HEK293 (cell line): ENCODE measurements around the gene CENPH.

ENCODE experiments used
- CTCF ChIA-PET: fragments of 350-600 bp; formaldehyde crosslinking; extraction: SDS; loops from one replicate; lab custom pipeline; 2021; ENCODE audit warnings: antibody characterized with exemption; lab: Yijun Ruan, JAX
- POLR2A ChIA-PET: fragments of 300-600 bp; formaldehyde crosslinking; extraction: SDS; loops from one replicate; lab custom pipeline; 2020; ENCODE audit warnings: antibody characterized with exemption, inconsistent platforms; lab: Yijun Ruan, JAX
- H3K27ac ChIP-seq: fragments of 200-500 bp; sonication (Bioruptor generic); 2 replicates; pipeline ENCODE4 v1.5.1; 2014; ENCODE audit warnings: low read depth, low read length, control low read depth, inconsistent platforms; ENCODE audit errors: extremely low read depth
- H3K36me3 ChIP-seq, 2 experiments: fragments of 200-500 bp in 1 of 2; sonication (Bioruptor generic) in 1 of 2; 1 replicate in 1 of 2; 2 replicates in 1 of 2; pipeline ENCODE4 v1.5.1; 2014 to 2017; ENCODE audit warnings: inconsistent platforms in 2 of 2, low read length in 2 of 2; ENCODE audit not compliant: control insufficient read depth in 2 of 2, insufficient read depth in 1 of 2
- H3K4me1 ChIP-seq: fragments of 200-500 bp; sonication (Bioruptor generic); 2 replicates; pipeline ENCODE4 v1.5.1; 2014; ENCODE audit warnings: mild to moderate bottlenecking, low read length, inconsistent platforms; ENCODE audit not compliant: control insufficient read depth, insufficient read depth
- H3K4me3 ChIP-seq: 2 replicates; pipeline ENCODE4 v1.5.1; 2011; ENCODE audit warnings: low read depth, mild to moderate bottlenecking, control low read depth, low read length, moderate library complexity
- H3K9me3 ChIP-seq: fragments of 200-500 bp; sonication (Bioruptor generic); 2 replicates; pipeline ENCODE4 v1.5.1; 2014; ENCODE audit warnings: low read depth, low read length, inconsistent platforms; ENCODE audit not compliant: control insufficient read depth, insufficient read depth
- AEBP2 ChIP-seq: fragments of 450-650 bp; formaldehyde crosslinking; IDR thresholded peaks from 2 replicates; pipeline ENCODE4 v1.5.1; 2016; ENCODE audit warnings: missing biosample characterization, missing genetic modification characterization, borderline replicate concordance
- HIC1 ChIP-seq: fragments of 450-650 bp; formaldehyde crosslinking; IDR thresholded peaks from 2 replicates; pipeline ENCODE4 v1.5.1; 2016; ENCODE audit warnings: missing biosample characterization, missing genetic modification characterization
- HOXD13 ChIP-seq: sonication (generic); formaldehyde crosslinking; IDR thresholded peaks from 2 replicates; pipeline ENCODE4 v1.8.0; 2022; ENCODE audit warnings: missing genetic modification reagents, borderline replicate concordance
- SP7 ChIP-seq: fragments of 450-650 bp; formaldehyde crosslinking; IDR thresholded peaks from 2 replicates; pipeline ENCODE4 v1.5.1; 2016; ENCODE audit warnings: missing biosample characterization, missing genetic modification characterization
- ZNF133 ChIP-seq: fragments of 450-650 bp; formaldehyde crosslinking; IDR thresholded peaks from 2 replicates; pipeline ENCODE4 v1.5.1; 2016; ENCODE audit warnings: missing biosample characterization, missing genetic modification characterization
- ZNF26 ChIP-seq: fragments of 450-650 bp; formaldehyde crosslinking; IDR thresholded peaks from 2 replicates; pipeline ENCODE4 v1.5.1; 2016; ENCODE audit warnings: missing biosample characterization, missing genetic modification characterization
- ZNF354C ChIP-seq: fragments of 450-650 bp; formaldehyde crosslinking; IDR thresholded peaks from 2 replicates; pipeline ENCODE4 v1.5.1; 2016; ENCODE audit warnings: missing biosample characterization, missing genetic modification characterization, low read depth, borderline replicate concordance
- ZNF426 ChIP-seq: fragments of 450-650 bp; formaldehyde crosslinking; IDR thresholded peaks from 2 replicates; pipeline ENCODE4 v1.5.1; 2017; ENCODE audit warnings: missing biosample characterization, missing genetic modification characterization, mild to moderate bottlenecking, inconsistent platforms, moderate library complexity
- ZNF501 ChIP-seq: fragments of 450-650 bp; formaldehyde crosslinking; IDR thresholded peaks from 2 replicates; pipeline ENCODE4 v1.5.1; 2016; ENCODE audit warnings: missing biosample characterization, missing genetic modification characterization
- ZNF677 ChIP-seq: fragments of 450-650 bp; IDR thresholded peaks from 2 replicates; pipeline ENCODE4 v1.5.0; 2018; ENCODE audit warnings: missing biosample characterization, mild to moderate bottlenecking, missing genetic modification characterization, moderate library complexity
- ZXDB ChIP-seq: fragments of 450-650 bp; formaldehyde crosslinking; IDR thresholded peaks from 2 replicates; pipeline ENCODE4 v1.5.1; 2016; ENCODE audit warnings: missing biosample characterization, missing genetic modification characterization
- TF ChIP-seq, protein P1 (sequence below): fragments of 450-650 bp; IDR thresholded peaks from 2 replicates; pipeline ENCODE4 v1.5.1; 2018; ENCODE audit warnings: missing biosample characterization, mild to moderate bottlenecking, missing genetic modification characterization
- TF ChIP-seq, protein P2 (sequence below): fragments of 450-650 bp; formaldehyde crosslinking; IDR thresholded peaks from 2 replicates; pipeline ENCODE4 v1.5.1; 2016; ENCODE audit warnings: missing biosample characterization, missing genetic modification characterization
- TF ChIP-seq, protein P3 (sequence below): fragments of 450-650 bp; formaldehyde crosslinking; IDR thresholded peaks from 2 replicates; pipeline ENCODE4 v1.5.0; 2017; ENCODE audit warnings: missing biosample characterization, missing genetic modification characterization, borderline replicate concordance
- TF ChIP-seq, protein P4 (sequence below): fragments of 450-650 bp; formaldehyde crosslinking; IDR thresholded peaks from 2 replicates; pipeline ENCODE4 v1.5.1; 2016; ENCODE audit warnings: missing biosample characterization, missing genetic modification characterization
- TF ChIP-seq, protein P5 (sequence below): fragments of 450-650 bp; formaldehyde crosslinking; IDR thresholded peaks from 2 replicates; pipeline ENCODE4 v1.5.1; 2016; ENCODE audit warnings: missing biosample characterization, missing genetic modification characterization

The CENPH gene

GRCh38 chr5:69224520-69224919 is 35.1 kb downstream of the CENPH start (continued):
- TF ChIP-seq, protein P1, sequence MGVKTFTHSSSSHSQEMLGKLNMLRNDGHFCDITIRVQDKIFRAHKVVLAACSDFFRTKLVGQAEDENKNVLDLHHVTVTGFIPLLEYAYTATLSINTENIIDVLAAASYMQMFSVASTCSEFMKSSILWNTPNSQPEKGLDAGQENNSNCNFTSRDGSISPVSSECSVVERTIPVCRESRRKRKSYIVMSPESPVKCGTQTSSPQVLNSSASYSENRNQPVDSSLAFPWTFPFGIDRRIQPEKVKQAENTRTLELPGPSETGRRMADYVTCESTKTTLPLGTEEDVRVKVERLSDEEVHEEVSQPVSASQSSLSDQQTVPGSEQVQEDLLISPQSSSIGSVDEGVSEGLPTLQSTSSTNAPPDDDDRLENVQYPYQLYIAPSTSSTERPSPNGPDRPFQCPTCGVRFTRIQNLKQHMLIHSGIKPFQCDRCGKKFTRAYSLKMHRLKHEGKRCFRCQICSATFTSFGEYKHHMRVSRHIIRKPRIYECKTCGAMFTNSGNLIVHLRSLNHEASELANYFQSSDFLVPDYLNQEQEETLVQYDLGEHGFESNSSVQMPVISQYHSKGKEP (tag by site-specific recombination): no peak
- no peak for TF ChIP-seq ZNF501 (tag by site-specific recombination)
- TF ChIP-seq HOXD13: no peak
- no peak for TF ChIP-seq ZNF354C

DNA sequence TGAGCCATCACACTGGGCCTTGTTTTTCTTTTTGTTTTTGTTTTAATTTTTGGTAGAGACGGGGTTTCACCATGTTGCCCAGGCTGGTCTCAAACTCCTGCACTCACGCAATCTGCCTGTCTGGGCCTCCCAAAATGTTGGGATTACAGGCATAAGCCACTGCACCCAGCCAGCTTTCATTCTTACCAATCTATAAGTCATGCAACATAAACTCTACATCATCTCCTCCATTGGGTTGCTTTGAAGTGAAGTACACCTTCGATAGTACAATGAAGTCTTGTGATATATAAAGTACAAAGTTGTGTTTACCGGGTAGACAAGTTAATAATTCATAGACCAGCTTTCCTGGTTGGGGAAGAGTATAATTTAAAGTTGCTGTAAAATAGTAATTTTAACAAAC is 36.5 kb downstream of the CENPH start:
- no peak for TF ChIP-seq ZNF133 (tag by site-specific recombination)
- TF ChIP-seq, protein P2, sequence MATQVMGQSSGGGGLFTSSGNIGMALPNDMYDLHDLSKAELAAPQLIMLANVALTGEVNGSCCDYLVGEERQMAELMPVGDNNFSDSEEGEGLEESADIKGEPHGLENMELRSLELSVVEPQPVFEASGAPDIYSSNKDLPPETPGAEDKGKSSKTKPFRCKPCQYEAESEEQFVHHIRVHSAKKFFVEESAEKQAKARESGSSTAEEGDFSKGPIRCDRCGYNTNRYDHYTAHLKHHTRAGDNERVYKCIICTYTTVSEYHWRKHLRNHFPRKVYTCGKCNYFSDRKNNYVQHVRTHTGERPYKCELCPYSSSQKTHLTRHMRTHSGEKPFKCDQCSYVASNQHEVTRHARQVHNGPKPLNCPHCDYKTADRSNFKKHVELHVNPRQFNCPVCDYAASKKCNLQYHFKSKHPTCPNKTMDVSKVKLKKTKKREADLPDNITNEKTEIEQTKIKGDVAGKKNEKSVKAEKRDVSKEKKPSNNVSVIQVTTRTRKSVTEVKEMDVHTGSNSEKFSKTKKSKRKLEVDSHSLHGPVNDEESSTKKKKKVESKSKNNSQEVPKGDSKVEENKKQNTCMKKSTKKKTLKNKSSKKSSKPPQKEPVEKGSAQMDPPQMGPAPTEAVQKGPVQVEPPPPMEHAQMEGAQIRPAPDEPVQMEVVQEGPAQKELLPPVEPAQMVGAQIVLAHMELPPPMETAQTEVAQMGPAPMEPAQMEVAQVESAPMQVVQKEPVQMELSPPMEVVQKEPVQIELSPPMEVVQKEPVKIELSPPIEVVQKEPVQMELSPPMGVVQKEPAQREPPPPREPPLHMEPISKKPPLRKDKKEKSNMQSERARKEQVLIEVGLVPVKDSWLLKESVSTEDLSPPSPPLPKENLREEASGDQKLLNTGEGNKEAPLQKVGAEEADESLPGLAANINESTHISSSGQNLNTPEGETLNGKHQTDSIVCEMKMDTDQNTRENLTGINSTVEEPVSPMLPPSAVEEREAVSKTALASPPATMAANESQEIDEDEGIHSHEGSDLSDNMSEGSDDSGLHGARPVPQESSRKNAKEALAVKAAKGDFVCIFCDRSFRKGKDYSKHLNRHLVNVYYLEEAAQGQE (tag by site-specific recombination): no peak
- TF ChIP-seq ZXDB (tag by site-specific recombination): no peak
- TF ChIP-seq SP7 (tag by site-specific recombination): no peak
- no peak for TF ChIP-seq AEBP2 (tag by site-specific recombination)
- CTCF ChIA-PET: interaction anchor here (0.9 kb wide), 1 partner anchor 26 kb away, joined by 3 read pairs; no protein-coding TSS in a partner anchor
- Histone ChIP-seq H3K36me3 (peaks cover 18 to 35% of the 10 kb centered on the region in 2 experiments), H3K27ac (no peak overlapping the region), H3K4me3 (no peak overlapping the region), H3K9me3 (no peaks in the 10 kb centered on the region), H3K4me1 (no peaks in the 10 kb centered on the region)
- POLR2A ChIA-PET: no interaction called here

GRCh38 chr5:69230181-69230580 is 40.8 kb downstream of the CENPH start:
- H3K27ac ChIP-seq: no peak overlapping the region
- H3K36me3 ChIP-seq: peaks cover 18 to 31% of the 10 kb centered on the region in 2 experiments
- CTCF ChIA-PET: no interaction called here

More at GRCh38 chr5:69230181-69230580, 40.8 kb downstream of the CENPH start:
- Histone ChIP-seq H3K4me3 (no peak overlapping the region), H3K9me3 (no peaks in the 10 kb centered on the region), H3K4me1 (no peaks in the 10 kb centered on the region)
- TF ChIP-seq ZNF426 (tag by site-specific recombination) (no peak), ZNF677 (tag by site-specific recombination) (no peak), HIC1 (tag by site-specific recombination) (no peak), ZNF26 (tag by site-specific recombination) (no peak)
- TF ChIP-seq, protein P3, sequence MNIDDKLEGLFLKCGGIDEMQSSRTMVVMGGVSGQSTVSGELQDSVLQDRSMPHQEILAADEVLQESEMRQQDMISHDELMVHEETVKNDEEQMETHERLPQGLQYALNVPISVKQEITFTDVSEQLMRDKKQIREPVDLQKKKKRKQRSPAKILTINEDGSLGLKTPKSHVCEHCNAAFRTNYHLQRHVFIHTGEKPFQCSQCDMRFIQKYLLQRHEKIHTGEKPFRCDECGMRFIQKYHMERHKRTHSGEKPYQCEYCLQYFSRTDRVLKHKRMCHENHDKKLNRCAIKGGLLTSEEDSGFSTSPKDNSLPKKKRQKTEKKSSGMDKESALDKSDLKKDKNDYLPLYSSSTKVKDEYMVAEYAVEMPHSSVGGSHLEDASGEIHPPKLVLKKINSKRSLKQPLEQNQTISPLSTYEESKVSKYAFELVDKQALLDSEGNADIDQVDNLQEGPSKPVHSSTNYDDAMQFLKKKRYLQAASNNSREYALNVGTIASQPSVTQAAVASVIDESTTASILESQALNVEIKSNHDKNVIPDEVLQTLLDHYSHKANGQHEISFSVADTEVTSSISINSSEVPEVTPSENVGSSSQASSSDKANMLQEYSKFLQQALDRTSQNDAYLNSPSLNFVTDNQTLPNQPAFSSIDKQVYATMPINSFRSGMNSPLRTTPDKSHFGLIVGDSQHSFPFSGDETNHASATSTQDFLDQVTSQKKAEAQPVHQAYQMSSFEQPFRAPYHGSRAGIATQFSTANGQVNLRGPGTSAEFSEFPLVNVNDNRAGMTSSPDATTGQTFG: no peak
- TF ChIP-seq, protein P4, sequence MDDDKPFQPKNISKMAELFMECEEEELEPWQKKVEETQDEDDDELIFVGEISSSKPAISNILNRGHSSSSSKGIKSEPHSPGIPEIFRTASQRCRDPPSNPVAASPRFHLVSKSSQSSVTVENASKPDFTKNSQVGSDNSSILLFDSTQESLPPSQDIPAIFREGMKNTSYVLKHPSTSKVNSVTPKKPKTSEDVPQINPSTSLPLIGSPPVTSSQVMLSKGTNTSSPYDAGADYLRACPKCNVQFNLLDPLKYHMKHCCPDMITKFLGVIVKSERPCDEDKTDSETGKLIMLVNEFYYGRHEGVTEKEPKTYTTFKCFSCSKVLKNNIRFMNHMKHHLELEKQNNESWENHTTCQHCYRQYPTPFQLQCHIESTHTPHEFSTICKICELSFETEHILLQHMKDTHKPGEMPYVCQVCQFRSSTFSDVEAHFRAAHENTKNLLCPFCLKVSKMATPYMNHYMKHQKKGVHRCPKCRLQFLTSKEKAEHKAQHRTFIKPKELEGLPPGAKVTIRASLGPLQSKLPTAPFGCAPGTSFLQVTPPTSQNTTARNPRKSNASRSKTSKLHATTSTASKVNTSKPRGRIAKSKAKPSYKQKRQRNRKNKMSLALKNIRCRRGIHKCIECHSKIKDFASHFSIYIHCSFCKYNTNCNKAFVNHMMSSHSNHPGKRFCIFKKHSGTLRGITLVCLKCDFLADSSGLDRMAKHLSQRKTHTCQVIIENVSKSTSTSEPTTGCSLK (tag by site-specific recombination): no peak
- TF ChIP-seq, protein P5, sequence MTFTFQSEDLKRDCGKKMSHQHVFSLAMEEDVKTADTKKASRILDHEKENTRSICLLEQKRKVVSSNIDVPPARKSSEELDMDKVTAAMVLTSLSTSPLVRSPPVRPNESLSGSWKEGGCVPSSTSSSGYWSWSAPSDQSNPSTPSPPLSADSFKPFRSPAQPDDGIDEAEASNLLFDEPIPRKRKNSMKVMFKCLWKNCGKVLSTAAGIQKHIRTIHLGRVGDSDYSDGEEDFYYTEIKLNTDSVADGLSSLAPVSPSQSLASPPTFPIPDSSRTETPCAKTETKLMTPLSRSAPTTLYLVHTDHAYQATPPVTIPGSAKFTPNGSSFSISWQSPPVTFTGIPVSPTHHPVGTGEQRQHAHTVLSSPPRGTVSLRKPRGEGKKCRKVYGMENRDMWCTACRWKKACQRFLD: no peak
- POLR2A ChIA-PET: no interaction called here
